Adrenal gland (tissue), 5 donors: ENCODE data around the gene PTPRN2.

Source experiments
- POLR2A ChIP-seq, 2 donors: fragments of 450-650 bp; IDR thresholded peaks; one replicate each; pipeline ENCODE4 v1.6.1; 2017; ENCODE audit warnings: antibody characterized with exemption in 2 of 2, mild to moderate bottlenecking in 2 of 2, moderate library complexity in 1 of 2
- TF ChIP-seq, protein P1 (sequence below), 6 experiments: fragments of 450-650 bp in 4 of 6; fragments of 200-600 bp in 2 of 6; sonication (generic) in 1 of 6; IDR thresholded peaks; 1 replicate in 5 of 6; 2 replicates in 1 of 6; pipeline versions ENCODE4 v1.5.1 to v1.8.0; 2016 to 2021; ENCODE audit warnings: antibody characterized with exemption in 6 of 6, mild to moderate bottlenecking in 2 of 6, moderate library complexity in 1 of 6
- donor health status: DM: no; HTN: no; CAD: no.

- TF ChIP-seq, protein P1, sequence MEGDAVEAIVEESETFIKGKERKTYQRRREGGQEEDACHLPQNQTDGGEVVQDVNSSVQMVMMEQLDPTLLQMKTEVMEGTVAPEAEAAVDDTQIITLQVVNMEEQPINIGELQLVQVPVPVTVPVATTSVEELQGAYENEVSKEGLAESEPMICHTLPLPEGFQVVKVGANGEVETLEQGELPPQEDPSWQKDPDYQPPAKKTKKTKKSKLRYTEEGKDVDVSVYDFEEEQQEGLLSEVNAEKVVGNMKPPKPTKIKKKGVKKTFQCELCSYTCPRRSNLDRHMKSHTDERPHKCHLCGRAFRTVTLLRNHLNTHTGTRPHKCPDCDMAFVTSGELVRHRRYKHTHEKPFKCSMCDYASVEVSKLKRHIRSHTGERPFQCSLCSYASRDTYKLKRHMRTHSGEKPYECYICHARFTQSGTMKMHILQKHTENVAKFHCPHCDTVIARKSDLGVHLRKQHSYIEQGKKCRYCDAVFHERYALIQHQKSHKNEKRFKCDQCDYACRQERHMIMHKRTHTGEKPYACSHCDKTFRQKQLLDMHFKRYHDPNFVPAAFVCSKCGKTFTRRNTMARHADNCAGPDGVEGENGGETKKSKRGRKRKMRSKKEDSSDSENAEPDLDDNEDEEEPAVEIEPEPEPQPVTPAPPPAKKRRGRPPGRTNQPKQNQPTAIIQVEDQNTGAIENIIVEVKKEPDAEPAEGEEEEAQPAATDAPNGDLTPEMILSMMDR (IDR thresholded peaks at IDR 0.05): no peak
- no peak for TF ChIP-seq POLR2A (IDR thresholded peaks at IDR 0.05)
Observed at GRCh38 chr7:157873181-157873580, 714.4 kb downstream of the PTPRN2 start.
